ENCODE measurements around the gene GON7.

The GON7 gene

DNA sequence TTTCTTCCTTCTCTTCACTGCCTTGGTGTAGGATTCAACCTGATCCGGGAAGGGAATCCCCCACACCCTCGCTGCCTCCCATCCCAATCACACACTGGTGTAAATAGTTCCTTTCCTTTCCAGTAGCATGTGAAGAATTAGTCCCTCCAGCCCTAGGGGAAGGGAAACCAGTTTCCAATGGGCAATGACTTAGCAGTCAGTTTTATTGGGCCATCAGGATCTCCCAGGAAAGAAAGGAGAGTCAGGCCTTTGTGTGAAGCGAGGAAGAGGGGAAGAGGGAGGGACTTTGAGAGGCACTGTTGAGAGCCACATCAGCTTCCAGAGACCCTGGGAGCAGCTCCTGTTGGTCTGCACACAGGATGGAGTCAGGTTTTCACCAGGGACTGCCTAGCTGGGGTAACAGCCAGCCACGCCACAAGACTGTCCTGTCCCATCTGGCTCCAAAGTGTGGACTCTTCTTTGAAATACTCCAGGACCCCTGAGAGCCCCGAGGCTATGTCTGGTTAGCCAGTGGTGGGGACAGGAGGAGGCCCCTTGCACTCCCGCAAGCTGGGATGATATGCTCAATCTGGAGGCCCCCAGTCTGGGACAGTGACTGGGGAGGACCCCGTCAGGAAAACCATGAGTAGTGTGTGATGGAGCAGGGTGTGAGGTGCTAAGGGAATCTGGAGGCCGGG lies 50.0 kb downstream of the GON7 start:
- FAIRE-seq = no peak

GRCh38 chr14:93155667-93156066 lies 51.2 kb downstream of the GON7 start:
- no peak for FAIRE-seq

- no peak for FAIRE-seq
Measured at GRCh38 chr14:93153121-93153520, 53.7 kb downstream of the GON7 start.

All from endometrium (tissue), 2 donors.